HFFc6 (cell line): ENCODE results near the gene KPNB1. TPM values are rescaled to one million over a fixed set of nuclear protein-coding genes. Genes with fewer than 3 reads are reported as not detected.
"Not testable (repeated sequence)": the region's sequence is repeated elsewhere in the genome, so short reads cannot be mapped to it uniquely, and the experiment has no call there.

Source experiments
- DNase-seq: peaks from one replicate; pipeline ENCODE4 v3.0.0-alpha.2; 2018
- H3K27ac Mint-ChIP-seq: 2 replicates; pipeline ENCODE4 v1.8.0; 2020; ENCODE audit warnings: mild to moderate bottlenecking, mixed read lengths
- H3K27me3 Mint-ChIP-seq: 2 replicates; pipeline ENCODE4 v1.8.0; 2021; ENCODE audit warnings: mild to moderate bottlenecking, moderate library complexity, mixed read lengths; ENCODE audit not compliant: insufficient read depth
- H3K36me3 Mint-ChIP-seq: 2 replicates; pipeline ENCODE4 v1.8.0; 2021; ENCODE audit warnings: low read depth, mixed read lengths
- H3K4me1 Mint-ChIP-seq: 2 replicates; pipeline ENCODE4 v1.8.0; 2020; ENCODE audit warnings: low read depth, mixed read lengths
- H3K4me3 Mint-ChIP-seq: 2 replicates; pipeline ENCODE4 v1.8.0; 2020; ENCODE audit warnings: mild to moderate bottlenecking, moderate library complexity, mixed read lengths
- H3K9me3 Mint-ChIP-seq: 2 replicates; pipeline ENCODE4 v1.8.0; 2020; ENCODE audit warnings: mild to moderate bottlenecking, mixed read lengths
- total RNA-seq, 6 experiments: library from RNA; stranded (reverse); fragmentation: NEBNext Ultra II Directional; extraction: Animal tissue kit (Norgen Biotek cat#: 25700); gene quantifications; 2 replicates in 1 of 6; 3 replicates in 5 of 6; pipeline ENCODE4 v1.2.3, GENCODE V29; 2021
- TF ChIP-seq, protein P1 (sequence below): fragments of 200-600 bp; sonication (generic); IDR thresholded peaks from 2 replicates; pipeline ENCODE4 v1.5.0; 2021; ENCODE audit warnings: antibody characterized with exemption, mild to moderate bottlenecking

KPNB1 gene
- total RNA-seq, 6 experiments from 2014 or later: 439 to 580 (median 549) TPM

DNA sequence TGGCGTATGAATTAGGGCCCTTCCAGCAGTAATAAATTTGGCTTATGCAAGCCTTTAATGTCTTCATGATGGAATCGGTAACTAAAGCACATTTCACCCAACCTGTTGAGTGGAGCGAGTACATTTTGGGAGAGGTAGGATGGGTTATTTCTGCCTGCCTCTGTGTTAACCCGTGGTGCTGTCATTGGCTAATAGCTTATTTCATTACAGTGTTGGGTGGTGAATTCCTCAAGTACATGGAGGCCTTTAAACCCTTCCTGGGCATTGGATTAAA lies 26.4 kb downstream of the KPNB1 start:
- TF ChIP-seq, protein P1, sequence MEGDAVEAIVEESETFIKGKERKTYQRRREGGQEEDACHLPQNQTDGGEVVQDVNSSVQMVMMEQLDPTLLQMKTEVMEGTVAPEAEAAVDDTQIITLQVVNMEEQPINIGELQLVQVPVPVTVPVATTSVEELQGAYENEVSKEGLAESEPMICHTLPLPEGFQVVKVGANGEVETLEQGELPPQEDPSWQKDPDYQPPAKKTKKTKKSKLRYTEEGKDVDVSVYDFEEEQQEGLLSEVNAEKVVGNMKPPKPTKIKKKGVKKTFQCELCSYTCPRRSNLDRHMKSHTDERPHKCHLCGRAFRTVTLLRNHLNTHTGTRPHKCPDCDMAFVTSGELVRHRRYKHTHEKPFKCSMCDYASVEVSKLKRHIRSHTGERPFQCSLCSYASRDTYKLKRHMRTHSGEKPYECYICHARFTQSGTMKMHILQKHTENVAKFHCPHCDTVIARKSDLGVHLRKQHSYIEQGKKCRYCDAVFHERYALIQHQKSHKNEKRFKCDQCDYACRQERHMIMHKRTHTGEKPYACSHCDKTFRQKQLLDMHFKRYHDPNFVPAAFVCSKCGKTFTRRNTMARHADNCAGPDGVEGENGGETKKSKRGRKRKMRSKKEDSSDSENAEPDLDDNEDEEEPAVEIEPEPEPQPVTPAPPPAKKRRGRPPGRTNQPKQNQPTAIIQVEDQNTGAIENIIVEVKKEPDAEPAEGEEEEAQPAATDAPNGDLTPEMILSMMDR: no peak
- H3K4me1 Mint-ChIP-seq: peaks cover 9% of the 10 kb centered on the region
- H3K27me3 Mint-ChIP-seq: no peaks in the 10 kb centered on the region
- no peak for DNase-seq
- H3K9me3 Mint-ChIP-seq: no peaks in the 10 kb centered on the region
- peaks cover 66% of the 10 kb centered on the region for H3K36me3 Mint-ChIP-seq
- no peak overlapping the region for H3K4me3 Mint-ChIP-seq
- H3K27ac Mint-ChIP-seq: no peak overlapping the region

DNA sequence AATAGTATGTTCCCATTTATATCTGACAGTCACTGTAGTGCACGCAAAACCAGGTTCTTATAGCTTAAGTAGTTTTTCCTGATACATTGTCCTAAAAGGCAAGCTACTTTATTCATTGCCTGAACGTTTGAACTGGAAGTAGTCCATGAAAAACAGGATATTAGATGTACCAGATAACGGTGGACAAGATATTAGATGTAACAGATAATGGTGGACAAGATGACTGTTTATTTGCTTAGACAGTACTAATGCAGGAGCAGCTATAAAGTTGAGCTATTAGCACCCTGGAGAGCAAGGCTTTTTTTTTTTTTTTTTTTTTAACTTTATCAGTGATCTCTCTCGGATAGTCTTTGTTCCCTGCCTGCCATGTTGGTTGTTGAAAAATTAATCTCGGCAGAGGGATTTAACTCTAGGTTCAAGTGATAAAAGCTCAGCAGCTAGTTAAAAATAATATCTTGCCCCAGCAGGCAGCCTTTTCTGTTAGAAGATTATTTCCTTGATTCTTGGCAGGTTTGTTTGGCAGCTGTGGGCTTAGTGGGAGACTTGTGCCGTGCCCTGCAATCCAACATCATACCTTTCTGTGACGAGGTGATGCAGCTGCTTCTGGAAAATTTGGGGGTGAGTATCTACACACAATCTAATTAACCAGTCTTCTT lies 26.9 kb downstream of the KPNB1 start:
- no peaks in the 10 kb centered on the region for H3K9me3 Mint-ChIP-seq
- peaks cover 9% of the 10 kb centered on the region for H3K4me1 Mint-ChIP-seq
- H3K27ac Mint-ChIP-seq: 0 out of 2 replicates have a peak overlapping the region, but pooled peaks have one; percentile 17
- no peaks in the 10 kb centered on the region for H3K27me3 Mint-ChIP-seq
- no peak overlapping the region for H3K4me3 Mint-ChIP-seq
- TF ChIP-seq, protein P1: no peak
- no peak for DNase-seq
- peaks cover 66% of the 10 kb centered on the region for H3K36me3 Mint-ChIP-seq

DNA sequence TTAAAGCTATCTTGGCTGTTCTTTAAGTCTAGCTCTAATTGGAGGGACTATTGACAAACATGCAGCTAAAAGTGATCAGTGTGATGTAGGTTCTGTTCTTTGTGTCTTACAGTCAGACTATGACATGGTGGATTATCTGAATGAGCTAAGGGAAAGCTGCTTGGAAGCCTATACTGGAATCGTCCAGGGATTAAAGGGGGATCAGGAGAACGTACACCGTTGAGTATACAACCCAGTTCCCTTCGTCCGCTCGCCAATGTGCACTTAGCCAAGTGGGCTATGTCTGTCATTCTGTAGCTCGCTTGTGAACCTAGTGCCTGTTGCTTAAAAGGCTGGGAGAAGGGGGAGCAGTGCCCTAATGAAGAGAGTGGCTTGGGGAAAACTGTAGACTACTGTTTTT lies 28.5 kb downstream of the KPNB1 start:
- no peak for DNase-seq
- Mint-ChIP-seq H3K36me3 (peaks cover 75% of the 10 kb centered on the region), H3K4me1 (peaks cover 23% of the 10 kb centered on the region), H3K9me3 (no peaks in the 10 kb centered on the region), H3K27ac (peak overlapping the region; percentile 24; the same call in 1 of the 2 replicates), H3K4me3 (no peak overlapping the region), H3K27me3 (peaks cover 4% of the 10 kb centered on the region; the same call in 1 of the 2 replicates)
- TF ChIP-seq, protein P1: no peak

DNA sequence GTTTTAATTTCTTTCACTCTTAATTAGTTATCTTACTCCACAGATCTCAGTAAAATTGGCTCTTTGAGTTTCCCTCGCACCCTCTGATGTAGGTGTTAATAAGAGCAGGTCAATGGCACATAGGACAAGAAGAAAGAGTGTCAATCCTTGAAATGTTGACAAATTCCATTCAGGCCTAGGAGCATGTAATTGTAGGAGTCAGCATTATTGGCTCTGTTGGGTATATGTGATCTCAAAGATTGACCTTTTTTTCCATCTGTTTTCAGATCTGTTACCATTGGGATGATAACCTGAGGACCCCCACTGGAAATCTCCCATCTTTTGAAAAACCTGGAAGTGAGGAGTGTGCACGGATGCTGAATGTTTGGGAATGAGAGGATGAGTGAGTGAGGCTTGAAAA lies 32.4 kb downstream of the KPNB1 start:
- no peak for DNase-seq
- Mint-ChIP-seq H3K4me3 (no peak overlapping the region), H3K27ac (peak overlapping the region; percentile 45), H3K9me3 (no peaks in the 10 kb centered on the region), H3K36me3 (peaks cover 75% of the 10 kb centered on the region), H3K27me3 (peaks cover 8% of the 10 kb centered on the region), H3K4me1 (peaks cover 62% of the 10 kb centered on the region)
- TF ChIP-seq, protein P1: no peak

DNA sequence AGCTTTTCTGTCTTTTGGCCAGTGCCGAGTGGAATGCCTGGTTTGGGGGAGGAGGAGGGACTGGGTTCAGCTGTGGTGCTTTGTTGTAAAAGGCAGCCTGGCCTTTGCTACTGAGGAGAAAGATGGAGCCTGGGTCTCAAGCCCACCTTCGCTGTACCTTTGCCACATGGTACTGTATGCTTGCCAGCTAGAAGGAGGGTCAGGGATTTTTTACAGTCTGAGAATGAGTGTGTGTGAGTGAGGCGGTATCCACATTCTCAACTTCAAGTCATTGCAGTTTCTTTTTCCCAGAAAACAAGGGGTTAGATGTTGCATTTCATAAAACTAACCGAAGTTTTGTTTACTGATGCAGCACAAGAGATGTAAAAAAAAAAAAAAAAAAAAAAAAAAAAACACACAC lies 33.0 kb downstream of the KPNB1 start:
- H3K36me3 Mint-ChIP-seq: peaks cover 69% of the 10 kb centered on the region
- not testable (repeated sequence) for H3K27me3 Mint-ChIP-seq, H3K9me3 Mint-ChIP-seq, DNase-seq, H3K4me3 Mint-ChIP-seq, H3K27ac Mint-ChIP-seq
- H3K4me1 Mint-ChIP-seq: peaks cover 68% of the 10 kb centered on the region

DNA sequence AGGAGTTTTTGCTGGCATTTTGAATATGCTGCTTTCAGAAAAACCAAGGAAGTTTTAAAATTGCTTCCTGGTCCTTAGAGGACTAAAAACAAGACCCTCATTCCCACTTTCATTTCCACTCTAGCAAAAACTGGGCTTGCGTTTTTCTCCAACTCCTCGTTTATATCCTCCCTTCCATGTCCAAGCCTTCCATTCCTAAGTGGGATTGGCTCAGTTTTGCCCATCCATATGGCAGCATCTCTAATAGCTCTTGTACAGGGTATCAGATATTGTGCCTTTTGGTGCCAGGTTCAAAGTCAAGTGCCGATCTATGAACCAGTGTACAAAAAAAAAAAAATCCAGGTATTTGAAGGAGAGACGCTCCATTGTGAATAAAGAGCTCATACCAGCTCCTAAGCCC lies 34.3 kb downstream of the KPNB1 start:
- DNase-seq: no peak
- Mint-ChIP-seq H3K36me3 (peaks cover 62% of the 10 kb centered on the region), H3K4me1 (peaks cover 69% of the 10 kb centered on the region), H3K27me3 (peaks cover 9% of the 10 kb centered on the region), H3K27ac (peak overlapping the region; percentile 51), H3K9me3 (no peaks in the 10 kb centered on the region), H3K4me3 (no peak overlapping the region)
- TF ChIP-seq, protein P1: no peak
